ENCODE measurements around the gene ENOX1.

GRCh38 chr13:43264458-43264857 lies 522.3 kb downstream of the ENOX1 start:
- TF ChIP-seq REST (IDR thresholded peaks at IDR 0.05; ENCODE audit: insufficient read depth in 1 of 2, low read depth in 2 of 2, low read length in 2 of 2) (no peak), POLR2AphosphoS5 (IDR thresholded peaks at IDR 0.05; ENCODE audit: low read depth, low read length) (no peak), SIN3A (IDR thresholded peaks at IDR 0.05; ENCODE audit: borderline replicate concordance, insufficient read depth, low read length) (no peak)

All from PFSK-1 (cell line).